Measurements from ENCODE around the gene NCOA3.

Gene NCOA3

GRCh38 chr20:47618479-47618878 lies 116.8 kb downstream of the NCOA3 start (continued):
- no peak for TF ChIP-seq CSRNP3 (CRISPR knock-in tag; IDR thresholded peaks at IDR 0.05)
- TF ChIP-seq CREB5 (CRISPR knock-in tag; IDR thresholded peaks at IDR 0.05; ENCODE audit: low read depth): no peak
- no peak for TF ChIP-seq ZNF565 (CRISPR knock-in tag; conservative IDR thresholded peaks at IDR 0.05; ENCODE audit: low read depth)
- TF ChIP-seq OSR1 (CRISPR knock-in tag; IDR thresholded peaks at IDR 0.05): no peak
- TF ChIP-seq ZFP30 (CRISPR knock-in tag; IDR thresholded peaks at IDR 0.05): no peak
- no peak for TF ChIP-seq RARB (CRISPR knock-in tag; IDR thresholded peaks at IDR 0.05)
- no peak for TF ChIP-seq POU6F1 (CRISPR knock-in tag; IDR thresholded peaks at IDR 0.05; ENCODE audit: borderline replicate concordance, low read depth)
- no peak for TF ChIP-seq ZNF8 (CRISPR knock-in tag; IDR thresholded peaks at IDR 0.05)
- TF ChIP-seq ZC3H10 (CRISPR knock-in tag; IDR thresholded peaks at IDR 0.05): no peak

GRCh38 chr20:47620808-47621805 lies 119.4 kb downstream of the NCOA3 start:
- TF ChIP-seq, protein P1, sequence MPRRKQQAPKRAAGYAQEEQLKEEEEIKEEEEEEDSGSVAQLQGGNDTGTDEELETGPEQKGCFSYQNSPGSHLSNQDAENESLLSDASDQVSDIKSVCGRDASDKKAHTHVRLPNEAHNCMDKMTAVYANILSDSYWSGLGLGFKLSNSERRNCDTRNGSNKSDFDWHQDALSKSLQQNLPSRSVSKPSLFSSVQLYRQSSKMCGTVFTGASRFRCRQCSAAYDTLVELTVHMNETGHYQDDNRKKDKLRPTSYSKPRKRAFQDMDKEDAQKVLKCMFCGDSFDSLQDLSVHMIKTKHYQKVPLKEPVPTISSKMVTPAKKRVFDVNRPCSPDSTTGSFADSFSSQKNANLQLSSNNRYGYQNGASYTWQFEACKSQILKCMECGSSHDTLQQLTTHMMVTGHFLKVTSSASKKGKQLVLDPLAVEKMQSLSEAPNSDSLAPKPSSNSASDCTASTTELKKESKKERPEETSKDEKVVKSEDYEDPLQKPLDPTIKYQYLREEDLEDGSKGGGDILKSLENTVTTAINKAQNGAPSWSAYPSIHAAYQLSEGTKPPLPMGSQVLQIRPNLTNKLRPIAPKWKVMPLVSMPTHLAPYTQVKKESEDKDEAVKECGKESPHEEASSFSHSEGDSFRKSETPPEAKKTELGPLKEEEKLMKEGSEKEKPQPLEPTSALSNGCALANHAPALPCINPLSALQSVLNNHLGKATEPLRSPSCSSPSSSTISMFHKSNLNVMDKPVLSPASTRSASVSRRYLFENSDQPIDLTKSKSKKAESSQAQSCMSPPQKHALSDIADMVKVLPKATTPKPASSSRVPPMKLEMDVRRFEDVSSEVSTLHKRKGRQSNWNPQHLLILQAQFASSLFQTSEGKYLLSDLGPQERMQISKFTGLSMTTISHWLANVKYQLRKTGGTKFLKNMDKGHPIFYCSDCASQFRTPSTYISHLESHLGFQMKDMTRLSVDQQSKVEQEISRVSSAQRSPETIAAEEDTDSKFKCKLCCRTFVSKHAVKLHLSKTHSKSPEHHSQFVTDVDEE (CRISPR knock-in tag; IDR thresholded peaks at IDR 0.05): no peak
- TF ChIP-seq ZNF70 (CRISPR knock-in tag; IDR thresholded peaks at IDR 0.05) (no peak), ZNF565 (CRISPR knock-in tag; conservative IDR thresholded peaks at IDR 0.05; ENCODE audit: low read depth) (no peak), POU6F1 (CRISPR knock-in tag; IDR thresholded peaks at IDR 0.05; ENCODE audit: borderline replicate concordance, low read depth) (no peak), OSR1 (CRISPR knock-in tag; IDR thresholded peaks at IDR 0.05) (no peak), ZNF8 (CRISPR knock-in tag; IDR thresholded peaks at IDR 0.05) (no peak), CREB5 (CRISPR knock-in tag; IDR thresholded peaks at IDR 0.05; ENCODE audit: low read depth) (no peak)
- ATAC-seq: peak; percentile 71

GRCh38 chr20:47622118-47622665 lies 120.5 kb downstream of the NCOA3 start:
- no peak for TF ChIP-seq ZNF565 (CRISPR knock-in tag; conservative IDR thresholded peaks at IDR 0.05; ENCODE audit: low read depth)
- TF ChIP-seq ZNF8 (CRISPR knock-in tag; IDR thresholded peaks at IDR 0.05): no peak
- TF ChIP-seq SNAI2 (CRISPR knock-in tag; IDR thresholded peaks at IDR 0.05): no peak
- TF ChIP-seq ESRRG (CRISPR knock-in tag; IDR thresholded peaks at IDR 0.05): no peak
- no peak for TF ChIP-seq ZC3H10 (CRISPR knock-in tag; IDR thresholded peaks at IDR 0.05)
- TF ChIP-seq TOX (CRISPR knock-in tag; IDR thresholded peaks at IDR 0.05; ENCODE audit: borderline replicate concordance): no peak
- TF ChIP-seq, protein P1 (CRISPR knock-in tag; IDR thresholded peaks at IDR 0.05): no peak
- no peak for TF ChIP-seq ARNTL (CRISPR knock-in tag; IDR thresholded peaks at IDR 0.05; ENCODE audit: borderline replicate concordance, low read depth)
- TF ChIP-seq ZNF70 (CRISPR knock-in tag; IDR thresholded peaks at IDR 0.05): no peak
- TF ChIP-seq CREB5 (CRISPR knock-in tag; IDR thresholded peaks at IDR 0.05; ENCODE audit: low read depth): no peak
- no peak for TF ChIP-seq ZFP3 (CRISPR knock-in tag; IDR thresholded peaks at IDR 0.05)
- TF ChIP-seq CSDC2 (CRISPR knock-in tag; IDR thresholded peaks at IDR 0.05): no peak
- TF ChIP-seq ISL1 (CRISPR knock-in tag; IDR thresholded peaks at IDR 0.05): no peak
- no peak for TF ChIP-seq RARB (CRISPR knock-in tag; IDR thresholded peaks at IDR 0.05)
- TF ChIP-seq OSR1 (CRISPR knock-in tag; IDR thresholded peaks at IDR 0.05): no peak
- TF ChIP-seq TCF4 (CRISPR knock-in tag; IDR thresholded peaks at IDR 0.05; ENCODE audit: borderline replicate concordance): no peak
- no peak for ATAC-seq
